Erythroblast (primary cell): ENCODE data around the gene TNNT2.

Experiments used
- GATA1 ChIP-seq: IDR thresholded peaks from 2 replicates; pipeline ENCODE4 v1.6.1; 2011; ENCODE audit warnings: low read depth, mild to moderate bottlenecking, control low read depth, low read length, moderate library complexity
- POLR2A ChIP-seq: IDR thresholded peaks from 2 replicates; pipeline ENCODE4 v1.6.1; 2011; ENCODE audit warnings: mild to moderate bottlenecking, low read length

DNA sequence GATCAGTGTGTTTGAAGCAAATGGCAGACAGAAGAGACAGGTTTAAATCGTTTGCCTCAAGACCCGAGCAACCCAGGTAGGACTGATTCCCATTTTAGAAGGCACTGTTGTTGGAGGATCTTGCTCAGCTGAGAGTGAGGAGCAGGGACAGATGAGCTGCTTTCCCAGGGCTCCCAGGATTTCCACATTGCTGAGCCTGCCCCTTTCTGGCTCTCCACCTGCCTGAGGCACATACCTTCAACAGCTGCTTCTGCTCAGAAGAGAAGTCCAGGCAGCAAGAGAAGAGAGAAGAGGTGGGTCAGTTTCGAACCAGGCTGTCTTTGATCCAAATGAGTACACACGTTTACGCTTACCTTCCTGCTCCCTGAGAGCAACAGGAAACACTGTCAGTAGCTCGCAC lies 5.7 kb downstream of the TNNT2 start:
- TF ChIP-seq POLR2A (no peak), GATA1 (no peak)
